HepG2 (cell line): ENCODE results near the gene NEDD8. TPM values are rescaled to one million over a fixed set of nuclear protein-coding genes. Genes with fewer than 3 reads are reported as not detected.

Experiments used
- ATF4 ChIP-seq, 2 experiments: fragments of 450-650 bp in 1 of 2; sonication (generic) in 1 of 2; formaldehyde crosslinking; IDR thresholded peaks; 2 replicates each; pipeline versions ENCODE4 v1.5.0 to v1.8.0; 2020 to 2022; ENCODE audit warnings: mild to moderate bottlenecking in 1 of 2, missing genetic modification reagents in 1 of 2
- HNF4G ChIP-seq, 2 experiments: sonication (generic) in 1 of 2; formaldehyde crosslinking in 1 of 2; IDR thresholded peaks; 2 replicates each; pipeline versions ENCODE4 v1.4.0 to v1.6.1; 2011 to 2020; ENCODE audit warnings: borderline replicate concordance in 2 of 2, low read depth in 2 of 2, mild to moderate bottlenecking in 2 of 2, low read length in 1 of 2, missing genetic modification reagents in 1 of 2, moderate library complexity in 1 of 2
- RBM22 ChIP-seq: fragments of 200-400 bp; formaldehyde crosslinking; optimal IDR thresholded peaks from 2 replicates; pipeline ENCODE3; 2017; ENCODE audit warnings: mild to moderate bottlenecking, low read length, moderate library complexity
- RCOR2 ChIP-seq: IDR thresholded peaks from 2 replicates; pipeline ENCODE4 v1.6.1; 2016; ENCODE audit warnings: missing biosample characterization, missing genetic modification reagents
- SNAPC2 ChIP-seq: sonication (generic); formaldehyde crosslinking; IDR thresholded peaks from 2 replicates; pipeline ENCODE4 v1.8.1; 2022; ENCODE audit warnings: mild to moderate bottlenecking, missing genetic modification reagents
- ZNF280D ChIP-seq: sonication (generic); formaldehyde crosslinking; IDR thresholded peaks from 2 replicates; pipeline ENCODE4 v1.5.1; 2020; ENCODE audit warnings: mild to moderate bottlenecking, missing genetic modification reagents
- ZNF318 ChIP-seq: sonication (generic); formaldehyde crosslinking; IDR thresholded peaks from 2 replicates; pipeline ENCODE4 v1.4.0; 2020; ENCODE audit warnings: mild to moderate bottlenecking, missing genetic modification reagents
- ZNF543 ChIP-seq: sonication (generic); formaldehyde crosslinking; IDR thresholded peaks from 2 replicates; pipeline ENCODE4 v1.4.0; 2020; ENCODE audit warnings: mild to moderate bottlenecking, missing genetic modification reagents
- ZNF549 ChIP-seq: sonication (generic); formaldehyde crosslinking; IDR thresholded peaks from 2 replicates; pipeline ENCODE4 v1.5.0; 2020; ENCODE audit warnings: missing genetic modification reagents
- ZNF615 ChIP-seq: sonication (generic); formaldehyde crosslinking; IDR thresholded peaks from 2 replicates; pipeline ENCODE4 v1.5.0; 2020; ENCODE audit warnings: mild to moderate bottlenecking, missing genetic modification reagents, borderline replicate concordance
- ZNF883 ChIP-seq: sonication (generic); formaldehyde crosslinking; IDR thresholded peaks from 2 replicates; pipeline ENCODE4 v1.5.1; 2020; ENCODE audit warnings: mild to moderate bottlenecking, missing genetic modification reagents; ENCODE audit errors: not compliant biosample characterization
- polyA plus RNA-seq, 8 experiments: library from polyadenylated mRNA; depleted of rRNA in 3 of 8; stranded (reverse) in 7 of 8; unstranded in 1 of 8; fragments of >200 nt; fragmentation: Illumina TruSeq in 4 of 8; extraction: Trizol in 4 of 8; gene quantifications; 2 replicates each; pipeline versions ENCODE4 v1.2.1 to v1.2.3, GENCODE V29; 2011 to 2016; ENCODE audit warnings: low read depth in 4 of 8, missing spikeins in 1 of 8, mixed read lengths in 1 of 8; ENCODE audit not compliant: insufficient read depth in 1 of 8
- total RNA-seq, 5 experiments: library from RNA; depleted of rRNA; stranded (reverse); fragments of >200 nt; fragmentation: Illumina TruSeq; extraction: Trizol; gene quantifications; 2 replicates each; pipeline ENCODE4 v1.2.3, GENCODE V29; 2016; ENCODE audit warnings: low read depth in 1 of 5

Gene NEDD8
- total and polyA plus RNA-seq, 2 of the 13 experiments (the other 11 are each of a cell fraction or from before 2014, with no cell fraction given): 535 to 713 TPM

- no peak for TF ChIP-seq ZNF883
- TF ChIP-seq ATF4 (CRISPR knock-in tag; IDR thresholded peaks at IDR 0.05): 0 out of 4 replicates have a peak, but pooled peaks of 1 of the 2 experiments have one; percentile 29
- TF ChIP-seq ZNF280D (CRISPR knock-in tag): no peak
- TF ChIP-seq ZNF318 (CRISPR knock-in tag): no peak
- no peak for TF ChIP-seq RCOR2 (CRISPR knock-in tag)
- TF ChIP-seq HNF4G (IDR thresholded peaks at IDR 0.05; ENCODE audit: borderline replicate concordance, low read depth, low read length): no peak
- TF ChIP-seq HNF4G (CRISPR knock-in tag; IDR thresholded peaks at IDR 0.05; ENCODE audit: borderline replicate concordance, low read depth): no peak
- no peak for TF ChIP-seq ZNF615
- no peak for TF ChIP-seq SNAPC2 (CRISPR knock-in tag)
- no peak for TF ChIP-seq ZNF549 (CRISPR knock-in tag)
- no peak for TF ChIP-seq ZNF543 (CRISPR knock-in tag)
- TF ChIP-seq RBM22: no peak
Measured at GRCh38 chr14:24189059-24189375, 43.1 kb downstream of the NEDD8 start (continued).
